Mucosa of gallbladder (tissue), 1 donor: ENCODE results near the gene WDFY4. TPM values are rescaled to one million over a fixed set of nuclear protein-coding genes. Genes with fewer than 3 reads are reported as not detected.

Source experiments
- DNase-seq: peaks from one replicate; pipeline ENCODE4 v3.0.0-alpha.2; 2020; ENCODE audit warnings: low spot score
- total RNA-seq: library from RNA; stranded (reverse); gene quantifications from one replicate; pipeline ENCODE4 v1.2.1, GENCODE V29; 2021
- donor health status: DM: no; HTN: no; CAD: no.

Gene WDFY4
- total RNA-seq, 1 donor from 2014 or later = 8.7 TPM

GRCh38 chr10:48711830-48712229, 27.2 kb downstream of the WDFY4 start:
- no peak for DNase-seq

GRCh38 chr10:48714088-48714487, 29.4 kb downstream of the WDFY4 start:
- no peak for DNase-seq

- DNase-seq = no peak
These were observed 31.7 kb downstream of the WDFY4 start for GRCh38 chr10:48716416-48716815.

GRCh38 chr10:48720611-48721010, 35.9 kb downstream of the WDFY4 start:
- no peak for DNase-seq

- DNase-seq = no peak
These were observed 37.8 kb downstream of the WDFY4 start for GRCh38 chr10:48722153-48723145.

- DNase-seq = no peak
These were observed 39.5 kb downstream of the WDFY4 start for GRCh38 chr10:48724127-48724526.

GRCh38 chr10:48725708-48726107, 41.0 kb downstream of the WDFY4 start:
- DNase-seq = no peak

- no peak for DNase-seq
These were observed 43.2 kb downstream of the WDFY4 start for GRCh38 chr10:48727866-48728265.

GRCh38 chr10:48729222-48729621, 44.5 kb downstream of the WDFY4 start:
- DNase-seq = no peak

- no peak for DNase-seq
These were observed 45.3 kb downstream of the WDFY4 start for GRCh38 chr10:48729941-48730457.

GRCh38 chr10:48731141-48731540, 46.5 kb downstream of the WDFY4 start:
- DNase-seq = no peak

- DNase-seq = no peak
These were observed 47.0 kb downstream of the WDFY4 start for GRCh38 chr10:48731654-48732053.

GRCh38 chr10:48733329-48733728, 48.7 kb downstream of the WDFY4 start:
- no peak for DNase-seq

- DNase-seq = no peak
These were observed 51.2 kb downstream of the WDFY4 start for GRCh38 chr10:48735836-48736390.

GRCh38 chr10:48736596-48736995, 51.9 kb downstream of the WDFY4 start:
- DNase-seq = no peak

GRCh38 chr10:48737886-48738285, 53.2 kb downstream of the WDFY4 start:
- DNase-seq = no peak

GRCh38 chr10:48739170-48739569, 54.5 kb downstream of the WDFY4 start:
- DNase-seq = no peak

GRCh38 chr10:48740015-48740707, 55.5 kb downstream of the WDFY4 start:
- no peak for DNase-seq

- DNase-seq = no peak
These were observed 56.3 kb downstream of the WDFY4 start for GRCh38 chr10:48740988-48741387.

GRCh38 chr10:48742891-48743860, 58.5 kb downstream of the WDFY4 start:
- no peak for DNase-seq

GRCh38 chr10:48744587-48744986, 59.9 kb downstream of the WDFY4 start:
- no peak for DNase-seq
